Fibroblast of skin of back (primary cell): Measurements from ENCODE around the gene CCNDBP1.
"Not testable (repeated sequence)": the region's sequence is repeated elsewhere in the genome, so short reads cannot be mapped to it uniquely, and the experiment has no call there.

ENCODE experiments used
- DNase-seq: peaks from one replicate; pipeline ENCODE4 v3.0.0-alpha.2; 2013

Gene CCNDBP1

DNA sequence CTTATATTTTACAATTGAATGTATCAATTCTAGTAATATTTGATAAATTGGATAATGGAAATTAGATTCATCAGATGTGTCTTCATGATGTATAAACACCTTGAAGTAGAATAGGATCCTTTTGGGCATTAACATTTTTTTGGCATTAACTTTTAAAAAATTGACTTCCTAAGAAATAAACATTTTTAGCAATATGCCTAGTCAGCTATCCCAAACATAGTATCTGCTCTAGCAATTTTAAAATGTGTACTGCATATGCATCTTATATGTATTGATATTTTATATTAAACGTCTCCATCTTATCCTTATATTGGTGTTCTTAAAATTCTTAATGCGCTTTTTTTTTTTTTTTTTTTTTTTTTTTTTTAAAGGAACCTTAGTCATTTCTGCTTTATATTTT, 8.5 kb downstream of the CCNDBP1 start:
- no peak for DNase-seq

DNA sequence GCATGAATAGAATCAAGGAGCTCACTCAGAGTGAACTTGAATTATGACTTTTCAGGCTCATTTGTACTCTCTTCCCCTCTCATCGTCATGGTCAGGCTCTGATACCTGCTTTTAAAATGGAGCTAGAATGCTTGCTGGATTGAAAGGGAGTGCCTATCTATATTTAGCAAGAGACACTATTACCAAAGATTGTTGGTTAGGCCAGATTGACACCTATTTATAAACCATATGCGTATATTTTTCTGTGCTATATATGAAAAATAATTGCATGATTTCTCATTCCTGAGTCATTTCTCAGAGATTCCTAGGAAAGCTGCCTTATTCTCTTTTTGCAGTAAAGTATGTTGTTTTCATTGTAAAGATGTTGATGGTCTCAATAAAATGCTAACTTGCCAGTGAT, 9.6 kb downstream of the CCNDBP1 start:
- DNase-seq: peak; percentile 62

GRCh38 chr15:43196760-43197548, 11.8 kb downstream of the CCNDBP1 start:
- DNase-seq: no peak

DNA sequence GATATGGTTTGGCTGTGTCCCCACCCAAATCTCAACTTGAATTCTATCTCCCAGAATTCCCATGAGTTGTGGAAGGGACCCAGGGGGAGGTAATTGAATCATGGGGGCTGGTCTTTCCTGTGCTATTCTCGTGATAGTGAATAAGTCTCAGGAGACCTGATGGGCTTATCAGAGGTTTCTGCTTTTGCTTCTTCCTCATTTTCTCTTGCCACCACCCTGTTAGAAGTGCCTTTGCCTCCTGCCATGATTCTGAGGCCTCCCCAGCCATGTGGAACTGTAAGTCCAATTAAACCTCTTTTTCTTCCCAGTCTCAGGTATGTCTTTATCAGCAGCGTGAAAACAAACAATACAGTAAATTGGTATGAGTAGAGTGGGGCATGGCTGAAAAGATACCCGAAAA, 12.6 kb downstream of the CCNDBP1 start:
- not testable (repeated sequence) for DNase-seq

DNA sequence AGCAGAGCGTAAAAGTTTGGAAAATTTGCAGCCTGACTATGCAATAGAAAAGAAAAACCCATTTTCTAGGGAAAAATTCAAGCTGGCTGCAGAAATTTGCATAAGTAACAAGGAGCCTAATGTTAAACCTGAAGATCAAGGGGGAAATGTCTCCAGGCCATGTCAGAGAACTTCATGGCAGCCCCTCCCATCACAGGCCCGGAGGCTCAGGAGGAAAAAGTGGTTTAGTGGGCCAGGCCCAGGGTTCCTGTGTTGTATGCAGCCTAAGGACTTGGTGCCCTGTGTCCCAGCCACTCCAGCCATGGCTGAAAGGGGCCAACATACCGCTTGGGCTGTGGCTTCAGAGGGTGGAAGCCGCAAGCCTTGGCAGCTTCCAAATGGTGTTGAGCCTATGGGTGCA, 13.4 kb downstream of the CCNDBP1 start:
- not testable (repeated sequence) for DNase-seq

DNA sequence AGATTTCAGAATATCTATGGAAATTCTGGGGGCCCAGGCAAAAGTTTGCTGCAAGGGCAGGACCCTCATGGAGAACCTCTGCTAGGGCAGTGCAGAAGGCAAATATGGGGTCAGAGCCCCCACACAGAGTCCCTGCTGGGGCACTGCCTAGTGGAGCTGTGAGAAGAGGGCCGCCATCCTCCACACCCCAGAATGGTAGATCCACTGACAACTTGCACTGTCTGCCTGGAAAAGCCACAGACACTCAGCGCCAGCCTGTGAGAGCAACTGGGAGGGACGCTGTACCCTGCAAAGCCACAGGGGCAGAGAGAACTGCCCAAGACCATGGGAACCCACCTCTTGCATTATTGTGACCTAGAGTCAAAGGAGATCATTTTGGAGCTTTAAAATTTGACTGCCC, 13.8 kb downstream of the CCNDBP1 start:
- DNase-seq: no peak

- DNase-seq: no peak
These were observed 14.8 kb downstream of the CCNDBP1 start for GRCh38 chr15:43199945-43200488.

DNA sequence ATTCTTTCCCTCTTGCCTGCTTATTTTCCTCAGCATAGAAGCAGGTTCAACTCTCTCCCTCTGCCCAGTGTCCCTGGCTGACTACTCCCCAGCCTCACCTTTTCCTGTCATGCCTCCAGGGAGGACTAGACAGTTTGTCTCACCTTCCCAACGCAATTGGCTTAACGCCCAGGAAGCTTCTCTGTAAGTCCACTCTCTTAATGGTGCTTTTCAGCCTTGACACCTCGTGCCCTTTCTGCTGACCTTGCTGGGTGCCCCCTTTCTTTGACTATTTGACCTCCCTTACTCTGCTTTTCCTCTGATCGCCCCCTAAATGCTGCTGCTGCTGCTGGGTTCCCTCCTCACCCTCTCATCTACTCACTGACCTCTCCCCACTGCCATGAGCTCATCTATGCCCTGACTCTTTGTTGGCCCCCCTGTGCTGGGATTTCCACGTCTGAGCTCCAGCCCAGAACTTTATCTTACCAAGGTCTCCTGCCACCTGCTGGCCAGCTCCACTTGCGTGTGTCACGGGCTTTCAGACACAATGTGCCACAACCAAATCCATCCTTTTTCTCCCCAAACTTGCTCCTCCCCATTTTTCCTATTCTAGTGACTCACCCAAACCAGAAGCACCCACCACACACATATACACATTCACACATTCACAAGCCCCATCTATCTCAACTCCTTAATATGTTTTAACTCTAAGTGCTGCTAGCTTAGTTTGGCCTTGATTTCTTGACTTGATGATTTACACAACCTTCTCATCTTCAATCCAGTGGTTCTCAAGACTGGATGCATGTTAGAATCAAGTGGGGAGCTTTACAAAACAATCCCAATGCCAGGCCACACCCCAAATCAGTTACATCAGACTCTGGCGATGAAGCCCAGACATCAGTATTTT, 19.1 kb downstream of the CCNDBP1 start:
- peak; percentile 75 for DNase-seq

DNA sequence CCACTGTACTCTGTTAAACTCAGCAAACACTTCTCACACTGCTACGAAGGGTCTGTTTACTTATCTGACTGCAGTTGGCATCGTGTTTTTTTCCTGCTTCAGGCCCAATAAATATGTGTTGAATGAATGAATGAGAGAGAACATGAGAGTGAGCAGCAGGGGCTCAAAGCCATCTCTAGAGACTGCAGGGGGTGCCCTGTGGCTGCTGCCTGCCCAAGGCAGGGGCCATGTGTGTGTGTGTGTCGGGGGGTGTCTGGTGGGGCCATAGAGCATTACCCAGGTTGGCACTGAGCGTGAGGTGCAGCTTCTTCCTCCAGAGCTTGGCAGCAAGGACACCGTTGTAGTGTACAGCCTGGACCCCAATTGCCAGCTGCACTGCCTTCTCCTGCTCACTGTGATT, 20.9 kb downstream of the CCNDBP1 start:
- no peak for DNase-seq

- no peak for DNase-seq
These were observed 21.8 kb downstream of the CCNDBP1 start for GRCh38 chr15:43207024-43207423.

DNA sequence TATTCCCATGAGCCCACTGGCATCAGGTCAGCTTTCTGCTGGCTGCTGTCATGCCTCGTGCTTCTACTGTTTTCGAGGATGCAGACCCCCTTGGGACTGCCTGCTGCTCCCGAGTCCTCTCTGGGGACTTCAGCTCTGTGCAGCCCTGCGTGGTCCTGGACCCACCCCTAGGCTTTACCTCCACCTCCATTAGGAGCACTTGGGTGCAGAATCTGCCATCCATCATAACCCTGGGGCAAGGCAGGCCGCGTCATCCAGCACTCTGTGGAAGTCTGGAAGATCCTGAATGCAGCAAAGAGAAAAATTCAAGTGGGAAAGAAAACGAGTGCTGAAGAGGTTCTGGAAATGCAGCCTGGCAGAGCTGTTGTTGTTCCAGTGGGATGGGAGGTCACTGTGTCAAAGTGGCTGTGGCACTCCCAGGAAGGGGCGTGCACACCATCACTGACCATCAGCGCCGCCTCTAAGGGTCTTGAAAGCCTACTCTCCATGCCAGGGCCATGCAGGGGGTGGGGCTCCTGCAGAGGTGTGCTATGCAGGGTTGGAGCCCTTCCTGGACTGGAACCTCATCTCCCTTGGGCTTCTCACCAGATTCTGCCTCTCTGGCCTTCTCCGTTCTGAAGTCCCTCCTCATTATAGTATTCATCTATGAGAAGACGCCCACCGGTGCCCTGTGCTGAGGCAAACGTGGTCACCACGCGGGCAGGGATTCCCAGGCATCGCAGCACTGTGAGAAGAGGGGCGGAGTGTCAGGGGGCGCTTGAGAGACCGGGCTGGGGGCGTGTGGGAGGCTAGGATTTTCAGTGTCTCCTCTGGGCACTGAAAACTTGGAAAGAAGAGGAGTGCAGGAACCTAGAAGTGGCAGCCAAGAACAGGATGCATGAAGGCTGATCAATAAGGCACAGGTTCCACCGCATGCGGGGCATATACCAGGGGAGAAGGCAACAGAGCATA, 23.1 kb downstream of the CCNDBP1 start:
- DNase-seq: no peak

GRCh38 chr15:43209059-43209824, 24.0 kb downstream of the CCNDBP1 start:
- DNase-seq: no peak

DNA sequence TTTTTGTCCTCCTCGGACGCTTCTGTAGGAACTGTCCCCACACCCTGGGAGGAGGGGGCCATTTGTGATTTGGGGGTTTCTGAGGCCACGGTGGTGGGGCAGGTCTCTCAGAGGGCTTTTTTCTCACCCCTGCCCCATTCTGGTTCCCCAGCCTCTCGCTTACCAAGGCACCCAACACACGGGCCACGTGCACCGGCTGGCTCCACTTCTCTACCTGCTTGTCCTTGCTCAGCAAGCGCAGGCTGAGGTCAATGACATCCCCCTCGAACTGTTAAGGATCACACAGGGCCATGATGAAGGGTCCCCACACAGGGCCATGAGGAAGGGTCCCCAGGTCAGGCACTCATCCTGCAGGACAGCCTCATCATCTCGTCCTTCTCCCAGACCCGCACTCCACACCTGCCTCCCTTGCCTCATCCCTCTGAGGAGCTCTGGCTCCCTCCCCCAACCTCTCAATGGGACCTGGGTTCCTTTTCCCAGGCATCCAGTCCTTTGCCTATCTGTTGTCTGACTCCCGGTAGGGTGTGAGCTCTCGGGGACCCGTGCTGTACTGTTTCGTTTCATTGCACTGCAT, 25.1 kb downstream of the CCNDBP1 start:
- no peak for DNase-seq

- DNase-seq: no peak
These were observed 25.6 kb downstream of the CCNDBP1 start for GRCh38 chr15:43210807-43211206.

DNA sequence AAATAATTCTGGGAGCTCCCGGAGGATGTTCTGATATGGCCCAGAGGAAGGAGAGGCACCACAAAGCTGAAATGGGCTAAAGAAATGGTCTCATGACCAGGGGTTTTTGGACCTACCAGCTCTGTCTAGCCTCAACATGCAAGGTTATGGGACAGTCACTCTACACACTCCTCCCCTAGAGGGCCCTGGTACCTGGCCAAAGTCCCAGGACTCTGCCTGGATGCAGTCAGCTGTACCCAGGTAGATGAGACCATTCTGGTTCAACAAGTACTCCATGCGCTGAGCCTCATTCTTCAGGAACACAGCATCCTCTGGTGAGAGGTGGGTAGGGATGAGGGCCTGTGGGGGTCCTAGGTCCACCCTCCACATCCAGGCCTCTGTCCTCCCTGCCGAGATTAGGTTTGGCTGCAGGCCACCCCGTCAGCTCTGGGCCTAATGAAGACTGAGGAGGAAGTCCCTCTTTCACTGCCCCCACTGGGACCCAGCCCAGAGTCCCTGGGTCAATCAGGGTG, 26.1 kb downstream of the CCNDBP1 start:
- DNase-seq: no peak

DNA sequence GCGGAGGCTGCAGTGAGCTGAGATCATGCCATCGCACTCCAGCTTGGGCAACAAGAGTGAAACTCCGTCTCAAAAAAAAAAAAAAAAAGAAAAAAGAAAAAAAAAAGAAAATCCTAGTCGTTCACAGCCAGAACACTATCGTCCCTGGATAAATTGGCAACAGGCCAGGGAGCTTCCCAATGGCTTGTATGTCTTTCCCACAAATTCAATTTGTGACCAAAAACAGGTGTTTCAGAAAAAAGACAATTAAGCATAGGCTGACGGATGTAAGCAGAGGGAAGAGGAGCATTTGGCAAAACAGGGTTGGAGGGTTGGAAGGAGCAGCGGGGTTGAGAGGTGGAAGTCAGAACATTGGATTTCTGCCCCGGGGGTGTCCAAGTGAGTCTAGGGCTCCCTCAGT, 27.1 kb downstream of the CCNDBP1 start:
- DNase-seq: no peak

DNA sequence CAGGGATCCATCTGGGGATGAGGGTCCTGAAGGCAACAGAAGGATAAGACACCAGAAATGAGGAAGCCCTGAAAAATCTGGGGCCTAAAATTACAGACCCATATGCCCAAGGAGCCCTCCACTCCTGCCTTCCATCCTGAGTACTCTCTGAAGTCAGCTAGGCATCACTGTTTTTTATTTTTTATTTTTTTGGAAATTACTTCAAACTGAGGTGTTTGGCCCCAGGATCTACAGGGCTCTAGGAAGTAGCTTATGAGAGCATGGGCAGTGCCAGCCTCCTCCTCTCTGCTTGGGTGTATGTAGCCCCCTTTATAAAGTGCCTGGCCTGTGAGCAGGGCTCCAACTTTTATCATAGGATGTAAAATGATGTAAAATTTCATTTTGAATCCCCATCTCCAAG, 27.7 kb downstream of the CCNDBP1 start:
- DNase-seq: no peak

- DNase-seq: no peak
These were observed 28.3 kb downstream of the CCNDBP1 start for GRCh38 chr15:43213466-43213865.

DNA sequence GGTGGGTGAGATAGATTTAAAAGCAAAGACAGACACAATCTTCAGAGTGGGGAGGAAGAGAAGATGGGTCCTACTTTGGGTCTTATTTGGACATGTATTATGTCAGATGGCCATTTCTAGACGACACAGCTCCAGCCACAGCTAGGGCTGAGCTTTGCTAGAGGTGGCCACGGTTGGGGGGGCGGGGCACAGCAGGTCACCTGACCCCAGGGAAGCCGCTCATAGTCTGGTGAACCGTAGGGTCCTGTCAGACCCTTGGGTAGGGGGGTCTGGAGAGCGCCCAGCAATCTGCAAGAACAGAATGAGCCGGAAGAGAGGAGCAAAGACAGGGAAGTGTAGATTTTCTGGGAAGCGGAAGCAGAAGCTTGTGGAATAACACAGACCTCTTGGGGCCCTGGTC, 29.0 kb downstream of the CCNDBP1 start:
- DNase-seq: no peak

DNA sequence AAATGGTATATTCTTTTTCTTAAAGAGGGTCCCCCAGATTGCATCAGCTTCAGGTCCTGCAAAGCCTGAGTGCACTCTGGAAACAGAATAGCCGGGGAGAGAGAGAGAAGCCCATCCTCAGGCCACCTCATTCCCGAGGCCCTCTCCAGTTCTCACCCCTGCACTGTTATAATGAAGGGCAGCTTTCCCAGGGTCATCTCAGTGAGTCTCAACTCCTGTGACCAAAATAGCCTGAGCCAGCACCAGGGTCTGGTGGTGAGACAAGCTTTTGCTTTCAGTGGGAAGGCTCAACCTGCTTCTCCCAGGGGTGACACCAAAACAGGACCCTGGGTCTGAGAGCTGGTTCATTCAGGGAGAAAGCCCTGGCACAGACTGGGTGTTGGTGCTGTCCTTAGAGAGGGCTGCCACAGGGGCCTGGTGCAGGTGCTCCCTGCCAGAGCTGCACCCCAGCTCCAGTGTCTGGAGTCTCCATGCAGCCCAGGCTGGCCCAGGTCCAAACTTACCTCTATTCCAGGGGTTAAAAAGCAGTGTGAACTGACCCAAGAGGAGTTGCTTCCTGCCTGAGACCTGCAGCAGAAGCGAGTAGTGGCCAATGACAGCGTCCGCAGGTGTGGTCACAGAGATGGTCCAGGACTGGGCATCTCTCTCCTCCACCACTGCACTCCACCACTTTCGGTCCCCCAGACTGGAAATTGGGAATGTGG, 29.5 kb downstream of the CCNDBP1 start:
- DNase-seq: no peak
